HG03108 (cell line): Measurements from ENCODE around the gene DGLUCY.
A peak's percentile ranks its signal among the peaks of the same experiment; 100 is the strongest.
"Not testable (repeated sequence)": the region's sequence is repeated elsewhere in the genome, so short reads cannot be mapped to it uniquely, and the experiment has no call there.

Experiments used
- ATAC-seq: cut with Tn5 transposase; IDR thresholded peaks from one replicate; pipeline ENCODE4 v1.9.1; 2021; ENCODE audit warnings: moderate library complexity; ENCODE audit not compliant: unreplicated experiment

The DGLUCY gene

DNA sequence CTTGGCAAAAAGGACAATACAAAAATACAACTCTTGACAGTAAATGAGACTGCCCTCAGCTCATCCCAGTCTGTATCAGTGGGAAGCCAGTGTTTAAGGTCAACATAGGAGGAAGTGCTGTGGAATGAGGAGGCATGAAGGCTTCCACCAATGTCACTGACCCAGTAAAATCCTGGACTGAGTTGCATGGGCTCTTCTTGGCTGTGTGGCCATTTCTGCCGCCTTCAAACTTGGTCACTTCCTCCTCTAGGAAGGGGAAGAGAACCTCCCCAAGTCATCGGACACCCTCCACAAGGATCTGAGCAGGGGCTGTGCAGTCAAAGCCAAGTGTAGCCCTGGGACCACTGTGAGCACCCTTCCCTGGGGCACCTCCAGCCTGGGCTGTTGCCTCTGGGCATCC, 118.7 kb downstream of the DGLUCY start:
- ATAC-seq: no peak

DNA sequence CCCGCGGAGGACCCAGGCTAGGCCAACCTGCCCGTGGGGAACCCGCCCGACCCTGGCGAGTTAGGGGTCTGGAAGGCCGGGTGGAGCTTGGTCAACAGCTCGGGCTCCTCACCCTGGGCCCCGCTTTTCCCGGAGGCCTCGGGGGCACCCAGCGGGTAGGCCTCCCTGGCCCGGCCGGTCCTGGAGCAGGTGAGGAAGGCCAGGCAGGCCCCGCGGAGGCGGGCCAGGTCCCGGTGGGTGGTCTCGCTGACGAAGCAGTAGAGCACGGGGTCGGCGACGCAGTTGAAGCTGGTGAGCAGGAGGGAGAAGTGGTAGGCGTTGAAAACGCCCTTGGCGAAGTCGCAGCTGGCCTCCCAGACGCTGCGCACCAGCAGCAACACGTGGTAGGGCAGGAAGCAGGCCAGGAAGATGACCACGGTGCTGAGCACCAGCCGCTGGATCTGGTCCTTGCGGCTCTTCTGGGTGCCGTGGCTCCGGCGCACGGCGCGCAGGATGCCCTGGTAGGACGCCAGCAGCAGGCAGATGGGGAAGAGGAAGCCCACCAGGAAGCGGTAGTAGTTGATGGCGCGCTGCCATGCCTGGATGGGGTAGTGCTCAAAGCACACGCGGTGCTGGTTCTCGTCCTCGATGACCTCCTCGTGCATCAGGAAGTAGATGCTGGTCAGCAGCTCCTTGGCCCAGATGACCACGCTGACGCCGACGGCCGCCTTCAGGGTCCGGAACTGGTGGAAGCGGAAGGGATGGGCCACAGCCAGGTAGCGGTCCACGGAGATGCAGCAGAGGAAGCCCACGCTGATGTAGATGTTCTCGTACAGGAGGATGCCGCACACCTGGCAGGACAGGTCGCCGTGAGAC, 120.3 kb downstream of the DGLUCY start:
- ATAC-seq: no peak

DNA sequence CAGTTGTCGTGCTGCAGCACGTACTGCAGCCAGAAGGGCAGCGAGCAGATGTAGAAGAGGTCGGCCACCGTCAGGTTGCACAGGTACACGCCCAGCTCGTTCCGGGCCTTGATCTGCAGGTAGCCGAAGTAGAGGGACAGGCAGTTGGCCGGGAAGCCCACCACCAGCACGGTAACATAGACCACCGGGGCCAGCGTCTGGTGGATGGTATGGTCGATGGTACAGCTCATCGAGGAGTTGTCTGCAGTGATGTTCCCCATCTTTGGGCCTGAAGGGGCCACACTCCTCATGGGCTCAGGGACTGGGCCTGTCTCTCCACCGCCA, 120.9 kb downstream of the DGLUCY start:
- no peak for ATAC-seq

DNA sequence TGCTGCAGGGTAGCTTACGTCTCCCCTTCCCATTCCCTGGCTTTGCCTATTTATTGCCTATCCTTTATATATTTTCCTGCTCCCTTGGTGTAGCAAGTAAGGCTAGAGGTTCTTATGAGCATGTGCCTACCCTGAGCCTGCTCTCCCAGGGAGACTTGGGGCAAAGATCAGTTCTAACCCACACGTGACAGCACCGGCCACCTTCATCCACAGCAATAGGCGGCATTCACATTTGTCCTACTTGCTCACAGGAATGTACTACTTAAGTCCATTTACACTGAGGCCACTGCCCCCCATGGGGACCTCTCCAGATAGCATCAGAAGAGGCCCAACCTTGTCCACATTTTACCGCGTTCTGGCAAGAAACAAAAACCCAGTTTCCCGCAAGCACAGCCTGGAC, 122.0 kb downstream of the DGLUCY start:
- no peak for ATAC-seq

DNA sequence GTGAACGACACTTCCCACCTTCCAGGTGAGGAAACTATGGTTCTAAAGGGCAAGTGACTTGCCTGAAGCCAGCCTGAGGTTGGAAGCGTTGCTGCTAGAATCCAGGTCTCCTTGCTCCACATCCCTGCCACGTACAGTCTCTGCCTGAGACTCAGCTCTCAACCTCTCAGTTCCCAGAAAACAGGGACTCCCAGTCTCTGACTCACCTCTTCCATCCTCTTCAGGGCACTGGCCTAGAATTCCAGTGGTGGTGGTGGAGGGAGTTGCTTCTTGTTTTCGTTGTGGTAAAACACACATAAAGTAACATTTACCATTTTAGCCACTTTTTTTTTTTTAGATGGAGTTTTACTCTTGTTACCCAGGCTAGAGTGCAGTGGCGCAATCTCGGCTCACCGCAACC, 123.3 kb downstream of the DGLUCY start:
- no peak for ATAC-seq

DNA sequence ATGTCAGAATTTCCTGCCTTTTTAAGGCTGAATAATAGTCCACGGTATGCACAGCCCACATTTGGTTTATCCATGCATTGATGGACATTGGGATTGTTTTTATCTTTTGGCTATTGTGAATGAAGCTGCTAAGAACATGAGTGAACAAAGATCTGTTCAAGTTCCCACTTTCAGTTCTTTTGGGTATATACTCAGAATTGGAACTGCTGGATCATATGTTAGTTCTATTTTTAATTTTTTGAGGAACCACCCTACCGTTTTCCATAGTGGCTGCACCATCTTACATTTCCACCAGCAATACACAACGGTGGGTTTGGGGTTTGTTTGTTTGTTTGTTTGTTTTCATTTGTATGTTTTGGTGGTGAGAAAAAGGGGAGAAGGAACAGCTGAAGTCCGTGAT, 124.2 kb downstream of the DGLUCY start:
- ATAC-seq: no peak

DNA sequence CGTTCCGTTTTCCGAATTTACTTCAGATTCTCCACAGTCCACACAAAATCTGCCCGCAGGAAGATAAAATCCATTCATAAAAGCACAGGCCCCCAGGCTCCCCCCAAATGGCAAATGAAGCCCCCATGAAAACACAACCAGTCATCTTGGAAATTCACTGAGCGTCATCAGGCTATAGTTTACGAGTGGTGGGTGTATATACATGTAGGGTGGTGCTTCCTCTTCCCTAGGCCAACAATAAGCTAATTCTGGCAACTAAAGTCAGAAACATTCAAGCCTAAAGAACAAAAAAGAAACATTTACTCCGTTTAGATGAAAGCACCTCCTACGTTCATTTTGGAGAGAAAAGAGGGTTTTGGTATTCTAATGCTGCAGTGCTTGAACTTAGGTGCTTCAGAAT, 124.8 kb downstream of the DGLUCY start:
- no peak for ATAC-seq

DNA sequence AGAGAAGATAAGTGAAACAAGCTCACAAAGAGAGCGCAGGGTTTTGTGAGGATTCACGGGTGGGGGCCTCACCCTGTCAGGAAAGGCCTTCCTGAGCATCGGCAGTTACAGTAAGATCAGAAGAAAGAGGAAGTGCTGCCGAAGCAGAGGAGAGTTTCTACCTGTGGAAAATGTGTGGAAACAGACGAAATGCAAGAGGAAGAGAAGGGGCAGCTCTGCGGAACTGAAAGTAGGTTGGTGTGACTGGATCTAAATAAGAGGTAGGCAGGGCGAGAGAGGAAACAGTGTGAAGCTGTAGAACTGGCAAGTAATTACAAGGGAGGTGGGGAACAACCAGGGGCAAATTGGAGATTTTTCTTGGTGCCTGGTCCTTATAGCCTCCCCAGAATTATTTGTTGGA, 128.0 kb downstream of the DGLUCY start:
- peak; percentile 57 for ATAC-seq

DNA sequence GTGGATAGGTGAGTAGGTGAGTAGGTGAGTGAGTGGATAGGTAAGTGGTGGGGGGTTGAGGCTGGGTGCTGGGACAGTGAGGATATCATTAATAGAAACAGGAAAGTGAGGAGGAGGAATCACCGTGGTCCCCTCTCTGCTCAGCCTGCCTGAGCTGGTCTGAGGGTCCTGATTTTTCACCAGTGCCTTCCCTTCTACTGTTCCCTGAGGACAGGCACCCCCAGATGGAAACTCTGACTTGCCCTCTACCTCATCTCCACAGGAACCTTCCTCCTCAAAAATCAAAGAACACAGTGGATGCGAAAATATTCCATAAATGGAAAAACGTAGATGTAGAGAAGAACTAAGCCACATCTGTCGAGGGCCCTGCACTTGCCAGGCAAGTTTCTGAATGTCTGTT, 128.8 kb downstream of the DGLUCY start:
- ATAC-seq: no peak

DNA sequence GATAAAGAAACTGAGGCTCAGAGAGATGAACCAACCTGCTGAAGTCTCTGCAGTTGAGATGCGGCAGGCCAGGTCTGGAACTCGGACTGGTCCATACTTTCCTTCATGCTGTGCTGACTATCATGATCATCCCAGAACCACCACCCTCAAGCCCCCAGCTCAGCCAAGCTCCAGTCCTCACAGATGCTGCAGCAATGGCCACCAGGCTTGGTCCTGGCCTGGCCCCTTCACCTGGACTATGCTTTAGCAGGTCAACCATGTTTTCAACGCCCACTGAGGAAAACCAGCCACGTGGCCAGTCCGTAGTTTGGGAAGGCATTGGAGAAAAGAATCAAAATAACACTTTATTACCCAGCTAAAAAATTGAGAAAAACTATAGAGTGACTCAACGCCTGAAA, 129.2 kb downstream of the DGLUCY start:
- peak; percentile 3 for ATAC-seq

DNA sequence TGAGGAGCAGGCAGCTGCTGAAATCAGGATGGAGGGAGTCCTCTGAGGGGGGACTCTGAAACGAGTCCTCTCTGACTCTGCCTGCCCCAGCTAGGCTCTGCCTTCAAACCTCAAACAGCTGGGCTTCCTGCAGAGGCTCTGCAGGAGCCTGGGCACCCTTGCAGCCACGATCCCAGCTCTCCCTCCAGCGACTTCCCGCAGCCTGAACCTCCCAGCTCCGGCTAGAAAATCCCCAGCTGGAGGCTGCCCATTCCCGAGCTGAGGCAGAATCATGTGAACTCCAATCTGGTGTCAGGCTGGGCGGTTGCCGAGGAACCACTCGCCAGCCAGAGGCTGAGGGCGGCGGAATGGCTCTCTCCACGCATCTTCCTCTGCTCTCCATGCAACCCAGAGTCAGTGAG, 130.6 kb downstream of the DGLUCY start, which contains the start of gene GPR68:
GPR68 (minus strand) TSS at position 204 of the 401 bp plus-strand sequence. CDS start 9,654 bp downstream, outside the sequence.
- ATAC-seq: no peak

DNA sequence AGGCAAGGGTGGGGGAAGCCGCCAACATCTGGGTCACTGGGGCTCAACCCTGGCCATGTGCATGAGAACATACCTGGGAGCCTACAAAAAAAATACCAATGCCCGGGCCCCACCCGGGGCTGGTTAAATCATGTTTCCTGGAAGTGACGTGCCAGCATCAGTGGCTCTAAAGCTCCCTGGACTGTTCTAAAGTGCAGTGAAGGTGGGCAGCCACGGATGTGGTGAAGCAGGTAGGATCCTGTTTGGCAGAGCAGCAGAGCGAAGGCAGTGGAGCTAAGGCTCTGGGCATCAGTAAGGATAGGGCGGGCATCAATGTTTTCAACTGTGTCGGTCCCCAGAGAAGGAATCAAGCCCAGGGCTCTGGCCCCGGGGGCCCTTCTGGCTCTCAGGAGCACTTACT, 131.2 kb downstream of the DGLUCY start:
- ATAC-seq: no peak

DNA sequence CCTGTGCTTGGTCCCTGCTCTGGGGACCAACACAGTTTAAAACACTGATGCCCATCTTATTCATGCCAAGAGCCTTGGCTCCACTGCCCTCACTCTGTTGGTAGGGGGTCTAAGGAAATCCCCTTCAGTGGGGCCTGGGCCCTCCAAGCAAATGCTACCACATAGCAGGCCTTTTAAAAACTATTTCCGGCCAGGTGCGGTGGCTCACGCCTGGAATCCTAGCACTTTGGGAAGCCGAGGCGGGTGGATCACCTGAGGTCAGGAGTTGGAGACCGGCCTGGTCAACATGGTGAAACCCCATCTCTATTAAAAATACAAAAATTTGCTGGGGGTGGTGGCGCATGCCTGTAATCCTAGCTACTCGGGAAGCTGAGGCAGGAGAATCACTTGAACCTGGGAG, 131.7 kb downstream of the DGLUCY start:
- ATAC-seq: not testable (repeated sequence)

DNA sequence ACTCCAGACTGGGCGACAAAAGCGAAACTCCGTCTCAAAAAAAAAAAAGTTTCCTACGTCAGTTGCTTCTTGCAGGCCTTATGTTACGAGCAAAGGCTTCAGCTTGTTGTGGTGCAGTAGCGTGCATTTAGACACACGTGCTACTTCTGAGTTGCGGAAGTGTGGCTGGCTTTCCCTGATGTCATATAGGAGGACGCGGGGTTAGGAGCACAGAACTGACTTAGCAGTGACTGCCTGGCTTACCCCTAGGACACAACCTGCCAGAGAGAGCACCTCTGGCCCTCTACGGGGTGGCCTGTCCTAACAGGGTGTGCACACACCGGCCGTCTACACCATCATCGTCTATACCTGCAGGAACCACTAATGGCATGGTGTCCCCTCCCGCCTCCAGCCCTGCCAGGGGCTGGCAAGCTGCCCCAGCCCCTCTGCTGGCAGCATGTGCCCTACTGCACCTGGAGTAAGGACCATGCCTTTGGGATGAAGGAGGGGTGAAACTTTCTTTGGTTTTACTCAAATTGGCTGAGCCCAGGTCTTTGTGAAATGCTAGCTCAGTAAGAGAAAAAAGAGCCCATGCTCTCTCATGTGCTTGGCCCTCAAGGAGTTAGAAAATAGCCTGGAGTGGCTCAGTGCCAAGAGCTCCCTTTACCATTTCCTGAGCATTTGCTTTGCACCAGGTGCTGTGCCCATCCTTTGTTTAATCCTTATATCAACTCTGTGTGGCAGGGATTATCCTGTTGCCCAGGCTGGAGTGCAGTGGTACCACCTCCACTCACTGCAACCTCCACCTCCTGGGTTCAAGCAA, 132.4 kb downstream of the DGLUCY start:
- ATAC-seq: no peak

DNA sequence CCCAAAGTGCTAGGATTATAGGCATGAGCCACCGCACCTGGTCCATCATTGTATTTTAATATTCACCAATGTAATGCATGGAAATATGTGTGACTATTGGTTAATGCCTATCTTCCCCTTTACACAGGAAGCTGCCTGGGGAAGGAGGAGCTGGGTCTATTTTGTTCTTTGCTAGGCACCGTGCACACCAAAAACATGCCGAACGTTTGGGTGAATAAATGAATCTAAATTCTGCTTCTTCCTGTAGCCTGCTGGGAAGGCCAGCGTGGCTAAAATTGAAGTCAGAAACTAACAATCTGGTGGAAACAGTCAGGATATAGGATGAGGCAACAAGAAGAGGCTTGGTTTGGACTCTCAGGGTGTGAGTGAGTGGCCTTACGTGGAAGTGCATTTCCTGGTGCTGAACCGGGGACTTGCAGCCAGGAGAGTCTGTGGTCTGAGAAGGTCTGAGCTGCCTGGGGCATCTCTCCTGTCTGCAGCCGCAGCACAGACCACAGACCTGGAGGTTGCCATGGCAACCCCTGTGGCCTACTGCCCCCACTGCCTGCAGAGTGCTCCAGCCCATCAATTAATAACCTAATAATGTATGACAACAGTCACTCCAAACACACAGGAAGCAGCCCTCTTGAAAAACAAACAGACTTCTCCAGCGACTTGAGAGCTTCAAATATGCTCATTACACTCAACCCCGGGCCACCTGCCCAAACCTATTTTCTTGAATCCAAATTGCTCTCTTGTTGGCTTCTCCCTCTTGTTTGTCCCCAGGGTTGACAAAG, 136.2 kb downstream of the DGLUCY start:
- ATAC-seq: peak; percentile 89

DNA sequence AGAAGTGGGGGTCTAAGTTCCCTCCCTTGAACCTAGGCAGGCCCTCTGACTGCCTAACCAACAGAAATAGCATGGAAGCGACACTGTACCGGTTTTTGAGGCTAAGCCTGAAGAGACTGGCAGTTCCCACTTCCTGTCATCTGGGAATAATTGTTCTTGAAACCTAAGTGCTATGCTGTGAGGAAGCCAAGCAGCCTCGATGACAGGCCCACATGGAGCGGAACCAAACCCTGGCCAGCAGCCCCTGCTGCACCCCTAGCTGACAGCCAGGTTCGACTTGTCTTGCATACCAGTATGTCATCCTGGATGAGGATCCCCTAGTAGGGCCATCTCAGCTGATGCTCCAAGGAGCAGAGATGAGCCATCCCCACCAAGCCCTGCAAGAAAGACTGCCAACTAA, 137.0 kb downstream of the DGLUCY start:
- no peak for ATAC-seq

DNA sequence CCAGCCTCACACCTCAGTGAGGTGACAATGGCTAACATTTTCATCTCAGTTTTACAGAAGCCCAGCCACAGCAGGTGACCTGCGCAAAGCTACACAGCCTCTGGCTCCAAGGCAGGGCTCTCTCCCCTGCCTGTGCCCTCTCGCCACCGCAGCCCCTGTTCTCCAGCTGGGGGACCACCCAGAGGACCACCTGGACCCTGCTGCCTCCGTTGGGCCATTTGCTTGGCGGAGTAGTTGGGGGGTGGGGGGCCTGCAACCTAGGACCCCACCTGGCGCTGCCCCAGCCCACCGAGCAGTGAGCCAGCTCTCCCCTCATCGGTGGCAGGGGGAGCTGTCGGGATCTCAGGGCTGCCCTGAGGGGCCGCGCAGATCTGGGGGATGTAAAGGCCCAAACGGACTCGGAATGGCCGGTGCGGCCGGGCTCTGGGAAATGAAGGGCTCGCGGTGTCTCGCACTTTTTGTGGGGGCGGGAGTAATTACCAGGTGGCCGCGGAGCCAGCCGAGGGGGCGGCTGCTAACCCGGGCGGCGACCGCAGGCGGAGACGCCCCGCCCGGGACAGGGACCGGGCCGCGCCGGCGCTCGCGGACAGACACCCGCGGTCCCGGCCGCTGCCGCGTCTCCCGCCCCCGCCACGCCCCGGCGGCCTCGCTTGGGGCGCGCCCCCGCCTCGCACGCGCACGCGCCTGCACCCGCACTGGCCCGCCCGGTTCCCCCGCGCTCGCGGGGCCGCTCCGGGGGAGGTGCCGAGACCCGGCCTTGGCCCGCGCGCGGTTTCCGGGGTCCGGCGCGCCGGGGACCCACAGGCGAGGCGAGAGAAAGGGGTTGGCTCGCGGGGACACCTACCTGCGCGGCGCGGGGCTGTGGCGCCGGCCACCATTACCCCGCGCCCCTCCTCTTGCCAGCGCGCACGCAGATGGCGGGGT, 139.3 kb downstream of the DGLUCY start:
- no peak for ATAC-seq

DNA sequence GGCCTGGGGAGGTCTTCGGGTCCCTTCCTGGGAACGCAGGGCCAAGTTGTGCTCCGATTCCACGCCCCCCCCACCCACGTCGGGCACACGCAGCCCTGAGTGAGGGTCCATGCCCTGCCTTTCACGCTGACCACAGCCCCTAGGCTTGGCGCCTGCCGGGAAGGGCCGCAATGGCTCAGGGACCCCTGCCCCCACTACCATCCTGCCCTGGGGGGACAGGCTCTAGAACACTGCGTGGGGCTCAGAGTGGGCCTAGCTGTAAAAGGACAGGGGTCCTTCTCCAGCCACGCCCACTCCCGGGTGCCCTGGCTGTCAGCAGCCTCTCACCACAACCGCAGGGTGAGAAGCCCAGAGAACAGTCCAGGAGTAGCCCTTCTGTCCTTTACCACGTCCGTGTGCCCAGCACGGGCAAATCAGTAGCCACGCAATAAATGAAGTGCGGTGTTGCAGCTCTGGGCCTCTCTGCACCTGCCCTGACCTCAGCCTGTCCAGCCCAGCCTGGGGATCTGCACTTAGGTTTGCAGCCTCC, 140.0 kb downstream of the DGLUCY start:
- ATAC-seq: no peak

DNA sequence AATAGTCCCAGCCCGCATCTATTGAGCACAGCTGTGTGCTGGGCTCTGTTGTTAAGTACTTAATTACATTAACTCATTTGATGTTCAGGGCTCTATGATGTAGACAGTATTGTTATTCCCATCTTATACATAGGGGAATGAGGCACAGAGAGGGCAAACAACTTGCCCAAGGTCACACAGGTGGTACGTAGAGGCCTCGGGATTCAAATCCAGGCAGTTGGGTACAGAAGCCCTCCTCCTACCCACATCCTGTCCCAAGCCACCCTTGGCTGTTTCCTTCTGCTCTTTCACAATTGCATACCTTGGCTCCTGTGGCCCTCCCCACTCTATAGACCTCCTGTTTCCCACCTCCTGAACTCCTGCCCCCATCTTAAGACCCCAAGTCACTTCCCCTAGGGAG, 140.6 kb downstream of the DGLUCY start:
- ATAC-seq: no peak

DNA sequence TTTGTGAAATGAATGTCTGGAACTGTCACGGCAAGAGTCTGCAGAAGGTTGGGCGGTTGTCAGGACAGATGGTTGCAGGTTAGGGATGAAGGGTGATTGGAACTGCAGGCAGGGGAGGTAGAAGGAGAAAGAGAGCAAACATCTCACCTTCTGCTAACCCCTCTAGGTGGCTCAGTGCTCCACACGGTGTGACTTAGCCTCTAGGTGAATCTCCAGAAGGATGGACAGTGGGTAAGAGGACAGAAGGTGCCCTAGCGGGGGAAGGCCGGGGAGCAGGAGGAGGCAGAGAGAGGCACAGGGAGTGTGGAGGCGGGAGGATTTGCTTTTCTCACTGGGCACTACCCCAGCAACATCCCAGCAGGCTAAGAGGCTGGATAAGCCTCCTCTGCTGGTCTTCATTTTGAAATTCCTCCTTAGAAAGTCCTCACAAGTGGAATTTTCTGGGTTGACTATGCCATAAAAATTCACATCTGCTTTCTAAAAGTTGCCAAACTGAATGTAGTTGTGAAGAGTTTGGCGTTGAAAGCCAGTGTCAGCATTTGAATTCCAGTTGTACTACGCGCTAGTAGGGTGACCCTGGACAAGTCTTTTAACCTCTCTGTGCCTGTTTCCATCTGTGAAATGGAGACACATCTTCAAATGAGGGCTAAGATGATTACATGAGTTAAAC, 141.3 kb downstream of the DGLUCY start:
- no peak for ATAC-seq
